K562 (cell line): ENCODE data around the gene PPHLN1. TPM values are rescaled to one million over a fixed set of nuclear protein-coding genes. Genes with fewer than 3 reads are reported as not detected.

Experiments used
- ATF1 ChIP-seq, 2 experiments: fragments of 450-650 bp in 1 of 2; IDR thresholded peaks; 2 replicates each; pipeline ENCODE4 v1.6.1; 2016; ENCODE audit warnings: missing compliant biosample characterization in 1 of 2, missing genetic modification characterization in 1 of 2
- CBFA2T3 ChIP-seq: fragments of 450-650 bp; IDR thresholded peaks from 2 replicates; pipeline ENCODE4 v1.6.1; 2017
- DPF2 ChIP-seq: fragments of 450-650 bp; IDR thresholded peaks from 2 replicates; pipeline ENCODE4 v1.6.1; 2016
- E2F3 ChIP-seq: fragments of 250-450 bp; sonication (Bioruptor Pico); IDR thresholded peaks from 2 replicates; pipeline ENCODE4 v1.4.0; 2020; ENCODE audit warnings: mild to moderate bottlenecking
- EP300 ChIP-seq: IDR thresholded peaks from 2 replicates; pipeline ENCODE4 v1.6.1; 2012; ENCODE audit warnings: low read length, improper control_type of control experiment
- FIP1L1 ChIP-seq: fragments of 200-400 bp; formaldehyde crosslinking; IDR thresholded peaks from 2 replicates; pipeline ENCODE4 v1.6.1; 2018; ENCODE audit warnings: mild to moderate bottlenecking, low read depth, low read length; ENCODE audit not compliant: poor library complexity, severe bottlenecking
- HDAC6 ChIP-seq: IDR thresholded peaks from 2 replicates; pipeline ENCODE4 v1.6.1; 2012; ENCODE audit warnings: low read depth, mild to moderate bottlenecking, control low read depth, inconsistent platforms, low read length, moderate library complexity
- MTA3 ChIP-seq: fragments of 450-650 bp; formaldehyde crosslinking; IDR thresholded peaks from 2 replicates; pipeline ENCODE4 v1.6.1; 2017; ENCODE audit warnings: mild to moderate bottlenecking, borderline replicate concordance
- NCOR1 ChIP-seq: fragments of 450-650 bp; IDR thresholded peaks from 2 replicates; pipeline ENCODE4 v1.6.1; 2016; ENCODE audit warnings: mild to moderate bottlenecking, moderate library complexity
- NFIC ChIP-seq: fragments of 450-650 bp; IDR thresholded peaks from 2 replicates; pipeline ENCODE4 v1.6.1; 2017; ENCODE audit warnings: mild to moderate bottlenecking, inconsistent platforms
- PHF8 ChIP-seq: fragments of 200-600 bp; sonication (generic); IDR thresholded peaks from 2 replicates; pipeline ENCODE4 v1.6.1; 2012; ENCODE audit warnings: mixed run types, mild to moderate bottlenecking, inconsistent platforms, low read length, moderate library complexity, borderline replicate concordance
- TBL1XR1 ChIP-seq, 2 experiments: IDR thresholded peaks; 2 replicates each; pipeline ENCODE4 v1.6.1; 2012; ENCODE audit warnings: improper control_type of control experiment in 2 of 2, low read length in 2 of 2, mild to moderate bottlenecking in 1 of 2
- ZNF263 ChIP-seq: sonication (generic); formaldehyde crosslinking; IDR thresholded peaks from 2 replicates; pipeline ENCODE4 v1.8.0; 2022; ENCODE audit warnings: mild to moderate bottlenecking, missing genetic modification reagents, borderline replicate concordance
- ZNF780A ChIP-seq: fragments of 250-450 bp; sonication (Bioruptor Pico); IDR thresholded peaks from 2 replicates; pipeline ENCODE4 v1.5.0; 2021; ENCODE audit warnings: mild to moderate bottlenecking
- polyA plus RNA-seq, 8 experiments: library from polyadenylated mRNA; depleted of rRNA in 4 of 8; stranded (reverse) in 5 of 8; unstranded in 3 of 8; fragments of >200 nt; fragmentation: Nextera tagmentation in 2 of 8; fragmentation: Illumina TruSeq in 1 of 8; extraction: Ambion mirVana in 2 of 8; extraction: Trizol in 1 of 8; gene quantifications; 2 replicates each; pipeline versions ENCODE4 v1.2.1 to v1.2.3, GENCODE V29; 2011 to 2014; ENCODE audit warnings: inconsistent platforms in 1 of 8, missing spikeins in 1 of 8
- total RNA-seq, 7 experiments: library from RNA; depleted of rRNA in 6 of 7; stranded (reverse); fragments of >200 nt in 6 of 7; fragmentation: Illumina TruSeq in 2 of 7; extraction: Trizol in 2 of 7; gene quantifications; 2 replicates each; pipeline versions ENCODE4 v1.2.1 to v1.2.3, GENCODE V29; 2011 to 2021; ENCODE audit warnings: low replicate concordance in 1 of 7
- TF ChIP-seq, protein P1 (sequence below): fragments of 450-650 bp; conservative IDR thresholded peaks from 2 replicates; pipeline ENCODE4 v1.6.1; 2016; ENCODE audit warnings: missing genetic modification characterization, low read depth, mild to moderate bottlenecking, control low read depth, missing compliant biosample characterization
- TF ChIP-seq, protein P2 (sequence below): fragments of 250-450 bp; sonication (Bioruptor Pico); IDR thresholded peaks from 2 replicates; pipeline ENCODE4 v1.5.0; 2020; ENCODE audit warnings: mild to moderate bottlenecking
- TF ChIP-seq, protein P3 (sequence below): fragments of 450-650 bp; formaldehyde crosslinking; IDR thresholded peaks from 2 replicates; pipeline ENCODE4 v1.4.0; 2022; ENCODE audit warnings: missing genetic modification characterization
- TF ChIP-seq, protein P4 (sequence below): fragments of 250-450 bp; sonication (Bioruptor Pico); IDR thresholded peaks from 2 replicates; pipeline ENCODE4 v1.5.1; 2021; ENCODE audit warnings: mild to moderate bottlenecking
- TF ChIP-seq, protein P5 (sequence below): fragments of 250-450 bp; sonication (Bioruptor Pico); IDR thresholded peaks from 2 replicates; pipeline ENCODE4 v1.8.0; 2021; ENCODE audit warnings: mild to moderate bottlenecking, moderate library complexity
- TF ChIP-seq, protein P6 (sequence below), 3 experiments: IDR thresholded peaks in 2 of 3; conservative IDR thresholded peaks in 1 of 3; 2 replicates each; pipeline ENCODE4 v1.5.1; 2011 to 2012; ENCODE audit warnings: low read length in 3 of 3, mild to moderate bottlenecking in 3 of 3, control low read depth in 2 of 3, improper control_type of control experiment in 1 of 3, inconsistent platforms in 1 of 3, low read depth in 1 of 3, mixed read lengths in 1 of 3, moderate library complexity in 1 of 3; ENCODE audit not compliant: insufficient read depth in 2 of 3

Gene PPHLN1
- total and polyA plus RNA-seq, 9 of the 15 experiments (the other 6 are each of a cell fraction or from before 2014, with no cell fraction given): 66.3 to 112 (median 93.6) TPM

DNA sequence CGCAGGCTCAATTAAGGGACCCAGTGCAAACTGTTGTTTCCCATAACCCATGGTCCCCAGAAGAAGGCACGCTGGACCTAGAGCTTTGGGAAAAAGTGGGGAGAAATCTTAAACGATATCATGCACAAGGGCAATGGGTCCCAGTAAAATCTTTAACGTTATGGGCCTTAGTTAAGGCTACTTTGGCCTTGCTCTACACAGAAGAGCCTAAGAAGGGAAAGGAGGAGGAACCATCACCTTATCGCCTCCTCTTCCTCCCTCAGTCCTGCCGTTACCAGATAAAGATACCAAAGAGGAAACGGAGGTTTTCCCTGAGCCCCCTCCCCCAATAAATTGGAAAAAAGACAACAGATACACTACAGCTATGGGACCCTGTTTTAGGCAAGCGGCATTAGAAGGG, 116.9 kb downstream of the PPHLN1 start (continued):
- TF ChIP-seq, protein P1, sequence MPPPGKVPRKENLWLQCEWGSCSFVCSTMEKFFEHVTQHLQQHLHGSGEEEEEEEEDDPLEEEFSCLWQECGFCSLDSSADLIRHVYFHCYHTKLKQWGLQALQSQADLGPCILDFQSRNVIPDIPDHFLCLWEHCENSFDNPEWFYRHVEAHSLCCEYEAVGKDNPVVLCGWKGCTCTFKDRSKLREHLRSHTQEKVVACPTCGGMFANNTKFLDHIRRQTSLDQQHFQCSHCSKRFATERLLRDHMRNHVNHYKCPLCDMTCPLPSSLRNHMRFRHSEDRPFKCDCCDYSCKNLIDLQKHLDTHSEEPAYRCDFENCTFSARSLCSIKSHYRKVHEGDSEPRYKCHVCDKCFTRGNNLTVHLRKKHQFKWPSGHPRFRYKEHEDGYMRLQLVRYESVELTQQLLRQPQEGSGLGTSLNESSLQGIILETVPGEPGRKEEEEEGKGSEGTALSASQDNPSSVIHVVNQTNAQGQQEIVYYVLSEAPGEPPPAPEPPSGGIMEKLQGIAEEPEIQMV (tag): no peak
- TF ChIP-seq, protein P2, sequence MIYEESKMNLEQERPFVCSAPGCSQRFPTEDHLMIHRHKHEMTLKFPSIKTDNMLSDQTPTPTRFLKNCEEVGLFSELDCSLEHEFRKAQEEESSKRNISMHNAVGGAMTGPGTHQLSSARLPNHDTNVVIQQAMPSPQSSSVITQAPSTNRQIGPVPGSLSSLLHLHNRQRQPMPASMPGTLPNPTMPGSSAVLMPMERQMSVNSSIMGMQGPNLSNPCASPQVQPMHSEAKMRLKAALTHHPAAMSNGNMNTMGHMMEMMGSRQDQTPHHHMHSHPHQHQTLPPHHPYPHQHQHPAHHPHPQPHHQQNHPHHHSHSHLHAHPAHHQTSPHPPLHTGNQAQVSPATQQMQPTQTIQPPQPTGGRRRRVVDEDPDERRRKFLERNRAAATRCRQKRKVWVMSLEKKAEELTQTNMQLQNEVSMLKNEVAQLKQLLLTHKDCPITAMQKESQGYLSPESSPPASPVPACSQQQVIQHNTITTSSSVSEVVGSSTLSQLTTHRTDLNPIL: no peak
- TF ChIP-seq, protein P3, sequence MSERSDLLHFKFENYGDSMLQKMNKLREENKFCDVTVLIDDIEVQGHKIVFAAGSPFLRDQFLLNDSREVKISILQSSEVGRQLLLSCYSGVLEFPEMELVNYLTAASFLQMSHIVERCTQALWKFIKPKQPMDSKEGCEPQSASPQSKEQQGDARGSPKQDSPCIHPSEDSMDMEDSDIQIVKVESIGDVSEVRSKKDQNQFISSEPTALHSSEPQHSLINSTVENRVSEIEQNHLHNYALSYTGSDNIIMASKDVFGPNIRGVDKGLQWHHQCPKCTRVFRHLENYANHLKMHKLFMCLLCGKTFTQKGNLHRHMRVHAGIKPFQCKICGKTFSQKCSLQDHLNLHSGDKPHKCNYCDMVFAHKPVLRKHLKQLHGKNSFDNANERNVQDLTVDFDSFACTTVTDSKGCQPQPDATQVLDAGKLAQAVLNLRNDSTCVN: no peak
- TF ChIP-seq PHF8 (no peak), TBL1XR1 (IDR thresholded peaks at IDR 0.05; ENCODE audit: low read length in 2 of 2) (peak in 1 of 2 experiments; percentile 81; a peak in 1 of 4 replicates), DPF2 (peak; percentile 93), ZNF263 (no peak; the same call in 1 of the 2 replicates), FIP1L1 (no peak), MTA3 (0 out of 2 replicates have a peak, but pooled peaks have one; percentile 53), EP300 (peak; percentile 95), ATF1 (CRISPR knock-in tag; IDR thresholded peaks at IDR 0.05) (no peak), ATF1 (tag; IDR thresholded peaks at IDR 0.05) (no peak), NFIC (peak; percentile 58), CBFA2T3 (peak; percentile 88), E2F3 (CRISPR knock-in tag) (no peak), HDAC6 (no peak), NCOR1 (peak; percentile 80), ZNF780A (CRISPR knock-in tag) (no peak)
- TF ChIP-seq, protein P4, sequence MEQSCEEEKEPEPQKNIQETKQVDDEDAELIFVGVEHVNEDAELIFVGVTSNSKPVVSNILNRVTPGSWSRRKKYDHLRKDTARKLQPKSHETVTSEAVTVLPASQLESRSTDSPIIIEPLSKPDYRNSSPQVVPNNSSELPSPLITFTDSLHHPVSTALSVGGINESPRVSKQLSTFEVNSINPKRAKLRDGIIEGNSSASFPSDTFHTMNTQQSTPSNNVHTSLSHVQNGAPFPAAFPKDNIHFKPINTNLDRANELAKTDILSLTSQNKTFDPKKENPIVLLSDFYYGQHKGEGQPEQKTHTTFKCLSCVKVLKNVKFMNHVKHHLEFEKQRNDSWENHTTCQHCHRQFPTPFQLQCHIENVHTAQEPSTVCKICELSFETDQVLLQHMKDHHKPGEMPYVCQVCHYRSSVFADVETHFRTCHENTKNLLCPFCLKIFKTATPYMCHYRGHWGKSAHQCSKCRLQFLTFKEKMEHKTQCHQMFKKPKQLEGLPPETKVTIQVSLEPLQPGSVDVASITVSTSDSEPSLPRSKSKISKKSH (CRISPR knock-in tag): no peak
- TF ChIP-seq, protein P5, sequence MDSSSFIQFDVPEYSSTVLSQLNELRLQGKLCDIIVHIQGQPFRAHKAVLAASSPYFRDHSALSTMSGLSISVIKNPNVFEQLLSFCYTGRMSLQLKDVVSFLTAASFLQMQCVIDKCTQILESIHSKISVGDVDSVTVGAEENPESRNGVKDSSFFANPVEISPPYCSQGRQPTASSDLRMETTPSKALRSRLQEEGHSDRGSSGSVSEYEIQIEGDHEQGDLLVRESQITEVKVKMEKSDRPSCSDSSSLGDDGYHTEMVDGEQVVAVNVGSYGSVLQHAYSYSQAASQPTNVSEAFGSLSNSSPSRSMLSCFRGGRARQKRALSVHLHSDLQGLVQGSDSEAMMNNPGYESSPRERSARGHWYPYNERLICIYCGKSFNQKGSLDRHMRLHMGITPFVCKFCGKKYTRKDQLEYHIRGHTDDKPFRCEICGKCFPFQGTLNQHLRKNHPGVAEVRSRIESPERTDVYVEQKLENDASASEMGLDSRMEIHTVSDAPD (CRISPR knock-in tag): no peak
- TF ChIP-seq, protein P6, sequence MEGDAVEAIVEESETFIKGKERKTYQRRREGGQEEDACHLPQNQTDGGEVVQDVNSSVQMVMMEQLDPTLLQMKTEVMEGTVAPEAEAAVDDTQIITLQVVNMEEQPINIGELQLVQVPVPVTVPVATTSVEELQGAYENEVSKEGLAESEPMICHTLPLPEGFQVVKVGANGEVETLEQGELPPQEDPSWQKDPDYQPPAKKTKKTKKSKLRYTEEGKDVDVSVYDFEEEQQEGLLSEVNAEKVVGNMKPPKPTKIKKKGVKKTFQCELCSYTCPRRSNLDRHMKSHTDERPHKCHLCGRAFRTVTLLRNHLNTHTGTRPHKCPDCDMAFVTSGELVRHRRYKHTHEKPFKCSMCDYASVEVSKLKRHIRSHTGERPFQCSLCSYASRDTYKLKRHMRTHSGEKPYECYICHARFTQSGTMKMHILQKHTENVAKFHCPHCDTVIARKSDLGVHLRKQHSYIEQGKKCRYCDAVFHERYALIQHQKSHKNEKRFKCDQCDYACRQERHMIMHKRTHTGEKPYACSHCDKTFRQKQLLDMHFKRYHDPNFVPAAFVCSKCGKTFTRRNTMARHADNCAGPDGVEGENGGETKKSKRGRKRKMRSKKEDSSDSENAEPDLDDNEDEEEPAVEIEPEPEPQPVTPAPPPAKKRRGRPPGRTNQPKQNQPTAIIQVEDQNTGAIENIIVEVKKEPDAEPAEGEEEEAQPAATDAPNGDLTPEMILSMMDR (IDR thresholded peaks at IDR 0.05 in 2 of 3, conservative IDR thresholded peaks at IDR 0.05 in 1 of 3; ENCODE audit: insufficient read depth in 2 of 3, low read depth in 1 of 3, low read length in 3 of 3): no peak
